ENCODE data around the gene ELFN2.

Gene ELFN2

GRCh38 chr22:37442537-37442936, 15.3 kb upstream of the ELFN2 start:
- POLR2A ChIA-PET, result no interaction called here
- TF ChIP-seq BHLHE40 (IDR thresholded peaks at IDR 0.05; ENCODE audit: borderline replicate concordance) (no peak), TARDBP (IDR thresholded peaks at IDR 0.05) (no peak), LEF1 (IDR thresholded peaks at IDR 0.05; ENCODE audit: borderline replicate concordance) (no peak), NFRKB (IDR thresholded peaks at IDR 0.05) (no peak), SP1 (IDR thresholded peaks at IDR 0.05) (no peak), FOXM1 (IDR thresholded peaks at IDR 0.05; ENCODE audit: borderline replicate concordance) (no peak), ARNT (IDR thresholded peaks at IDR 0.05) (no peak), HDGF (IDR thresholded peaks at IDR 0.05; ENCODE audit: borderline replicate concordance) (no peak), PKNOX1 (IDR thresholded peaks at IDR 0.05) (no peak), SUZ12 (IDR thresholded peaks at IDR 0.05) (no peak), FOXK2 (IDR thresholded peaks at IDR 0.05) (no peak), ELF4 (IDR thresholded peaks at IDR 0.05) (no peak; the same call in 1 of the 2 replicates), CTBP1 (IDR thresholded peaks at IDR 0.05; ENCODE audit: borderline replicate concordance) (no peak), FOXA1 (IDR thresholded peaks at IDR 0.05) (no peak), ZNF384 (IDR thresholded peaks at IDR 0.05) (no peak), L3MBTL2 (conservative IDR thresholded peaks at IDR 0.05) (no peak)
- CTCF ChIA-PET, result no interaction called here
- no peak for DNase-seq (ENCODE audit: extremely low spot score)

GRCh38 chr22:37442135-37442534, 14.9 kb upstream of the ELFN2 start:
- DNase-seq (ENCODE audit: extremely low spot score), result no peak
- no peak for TF ChIP-seq NFRKB (IDR thresholded peaks at IDR 0.05)
- no peak for TF ChIP-seq HDGF (IDR thresholded peaks at IDR 0.05; ENCODE audit: borderline replicate concordance)
- no peak for TF ChIP-seq CTBP1 (IDR thresholded peaks at IDR 0.05; ENCODE audit: borderline replicate concordance)
- no peak for TF ChIP-seq LEF1 (IDR thresholded peaks at IDR 0.05; ENCODE audit: borderline replicate concordance)
- ChIA-PET CTCF (interaction anchor here (0.6 kb wide), 1 partner anchor 1108 kb away, joined by 4 read pairs; no protein-coding TSS in a partner anchor), POLR2A (no interaction called here)

- TF ChIP-seq HDGF (IDR thresholded peaks at IDR 0.05; ENCODE audit: borderline replicate concordance) (no peak), ELF4 (IDR thresholded peaks at IDR 0.05) (no peak), SP1 (IDR thresholded peaks at IDR 0.05) (no peak), SUZ12 (IDR thresholded peaks at IDR 0.05) (no peak), NFRKB (IDR thresholded peaks at IDR 0.05) (no peak), TARDBP (IDR thresholded peaks at IDR 0.05) (no peak), ARNT (IDR thresholded peaks at IDR 0.05) (no peak), FOXK2 (IDR thresholded peaks at IDR 0.05) (no peak), FOXA1 (IDR thresholded peaks at IDR 0.05) (no peak), FOXM1 (IDR thresholded peaks at IDR 0.05; ENCODE audit: borderline replicate concordance) (no peak)
- ChIA-PET CTCF (interaction anchor here (0.7 kb wide), 1 partner anchor 18 kb away, joined by 3 read pairs; no protein-coding TSS in a partner anchor), POLR2A (no interaction called here)
- no peak for DNase-seq (ENCODE audit: extremely low spot score)
Measured at GRCh38 chr22:37440875-37441274, 13.6 kb upstream of the ELFN2 start.

- ChIA-PET CTCF (interaction anchor here (0.6 kb wide), 1 partner anchor 180 kb away, joined by 4 read pairs; no protein-coding TSS in a partner anchor), POLR2A (no interaction called here)
- no peak for DNase-seq (ENCODE audit: extremely low spot score)
- TF ChIP-seq FOXM1 (IDR thresholded peaks at IDR 0.05; ENCODE audit: borderline replicate concordance), result no peak
- TF ChIP-seq SUZ12 (IDR thresholded peaks at IDR 0.05), result no peak
- TF ChIP-seq PKNOX1 (IDR thresholded peaks at IDR 0.05), result no peak
- TF ChIP-seq CTBP1 (IDR thresholded peaks at IDR 0.05; ENCODE audit: borderline replicate concordance), result no peak
- TF ChIP-seq BHLHE40 (IDR thresholded peaks at IDR 0.05; ENCODE audit: borderline replicate concordance), result no peak
- TF ChIP-seq LEF1 (IDR thresholded peaks at IDR 0.05; ENCODE audit: borderline replicate concordance), result no peak
- TF ChIP-seq ZNF384 (IDR thresholded peaks at IDR 0.05), result no peak
- TF ChIP-seq HDGF (IDR thresholded peaks at IDR 0.05; ENCODE audit: borderline replicate concordance), result no peak
- no peak for TF ChIP-seq L3MBTL2 (conservative IDR thresholded peaks at IDR 0.05)
- TF ChIP-seq SP1 (IDR thresholded peaks at IDR 0.05), result no peak
- TF ChIP-seq FOXA1 (IDR thresholded peaks at IDR 0.05), result no peak
Measured at GRCh38 chr22:37439347-37439746, 12.1 kb upstream of the ELFN2 start.

GRCh38 chr22:37435970-37436603, 8.8 kb upstream of the ELFN2 start:
- DNase-seq (ENCODE audit: extremely low spot score), result no peak
- POLR2A ChIA-PET, result no interaction called here
- CTCF ChIA-PET, result no interaction called here
- no peak for TF ChIP-seq ARNT (IDR thresholded peaks at IDR 0.05)
- TF ChIP-seq HDGF (IDR thresholded peaks at IDR 0.05; ENCODE audit: borderline replicate concordance), result no peak
- no peak for TF ChIP-seq FOXA1 (IDR thresholded peaks at IDR 0.05)
- TF ChIP-seq TARDBP (IDR thresholded peaks at IDR 0.05), result no peak
- TF ChIP-seq ELF4 (IDR thresholded peaks at IDR 0.05), result no peak
- no peak for TF ChIP-seq FOXM1 (IDR thresholded peaks at IDR 0.05; ENCODE audit: borderline replicate concordance)
- no peak for TF ChIP-seq L3MBTL2 (conservative IDR thresholded peaks at IDR 0.05)
- TF ChIP-seq NFRKB (IDR thresholded peaks at IDR 0.05), result no peak
- TF ChIP-seq SP1 (IDR thresholded peaks at IDR 0.05), result no peak
- TF ChIP-seq PKNOX1 (IDR thresholded peaks at IDR 0.05), result no peak
- TF ChIP-seq LEF1 (IDR thresholded peaks at IDR 0.05; ENCODE audit: borderline replicate concordance), result no peak
- no peak for TF ChIP-seq FOXK2 (IDR thresholded peaks at IDR 0.05)
- TF ChIP-seq SUZ12 (IDR thresholded peaks at IDR 0.05), result no peak
- TF ChIP-seq BHLHE40 (IDR thresholded peaks at IDR 0.05; ENCODE audit: borderline replicate concordance), result no peak
- TF ChIP-seq ZNF384 (IDR thresholded peaks at IDR 0.05), result no peak
- no peak for TF ChIP-seq CTBP1 (IDR thresholded peaks at IDR 0.05; ENCODE audit: borderline replicate concordance)

GRCh38 chr22:37433786-37434185, 6.5 kb upstream of the ELFN2 start:
- POLR2A ChIA-PET, result no interaction called here
- TF ChIP-seq ZNF384 (IDR thresholded peaks at IDR 0.05) (no peak), BHLHE40 (IDR thresholded peaks at IDR 0.05; ENCODE audit: borderline replicate concordance) (no peak), NFRKB (IDR thresholded peaks at IDR 0.05) (no peak), TARDBP (IDR thresholded peaks at IDR 0.05) (no peak), FOXM1 (IDR thresholded peaks at IDR 0.05; ENCODE audit: borderline replicate concordance) (no peak), L3MBTL2 (conservative IDR thresholded peaks at IDR 0.05) (no peak), CTBP1 (IDR thresholded peaks at IDR 0.05; ENCODE audit: borderline replicate concordance) (no peak), LEF1 (IDR thresholded peaks at IDR 0.05; ENCODE audit: borderline replicate concordance) (no peak), FOXK2 (IDR thresholded peaks at IDR 0.05) (no peak), PKNOX1 (IDR thresholded peaks at IDR 0.05) (no peak), ELF4 (IDR thresholded peaks at IDR 0.05) (no peak), ARNT (IDR thresholded peaks at IDR 0.05) (no peak), SP1 (IDR thresholded peaks at IDR 0.05) (no peak)
- CTCF ChIA-PET, result no interaction called here
- DNase-seq (ENCODE audit: extremely low spot score), result no peak
